ENCODE data around the gene SLC25A21.

GRCh38 chr14:36720657-36721056 lies 451.7 kb downstream of the SLC25A21 start:
- TF ChIP-seq, protein P1, sequence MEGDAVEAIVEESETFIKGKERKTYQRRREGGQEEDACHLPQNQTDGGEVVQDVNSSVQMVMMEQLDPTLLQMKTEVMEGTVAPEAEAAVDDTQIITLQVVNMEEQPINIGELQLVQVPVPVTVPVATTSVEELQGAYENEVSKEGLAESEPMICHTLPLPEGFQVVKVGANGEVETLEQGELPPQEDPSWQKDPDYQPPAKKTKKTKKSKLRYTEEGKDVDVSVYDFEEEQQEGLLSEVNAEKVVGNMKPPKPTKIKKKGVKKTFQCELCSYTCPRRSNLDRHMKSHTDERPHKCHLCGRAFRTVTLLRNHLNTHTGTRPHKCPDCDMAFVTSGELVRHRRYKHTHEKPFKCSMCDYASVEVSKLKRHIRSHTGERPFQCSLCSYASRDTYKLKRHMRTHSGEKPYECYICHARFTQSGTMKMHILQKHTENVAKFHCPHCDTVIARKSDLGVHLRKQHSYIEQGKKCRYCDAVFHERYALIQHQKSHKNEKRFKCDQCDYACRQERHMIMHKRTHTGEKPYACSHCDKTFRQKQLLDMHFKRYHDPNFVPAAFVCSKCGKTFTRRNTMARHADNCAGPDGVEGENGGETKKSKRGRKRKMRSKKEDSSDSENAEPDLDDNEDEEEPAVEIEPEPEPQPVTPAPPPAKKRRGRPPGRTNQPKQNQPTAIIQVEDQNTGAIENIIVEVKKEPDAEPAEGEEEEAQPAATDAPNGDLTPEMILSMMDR (IDR thresholded peaks at IDR 0.05) = no peak
- TF ChIP-seq TCF7L2 (IDR thresholded peaks at IDR 0.05; ENCODE audit: low read depth, low read length) (no peak), POLR2AphosphoS5 (IDR thresholded peaks at IDR 0.05; ENCODE audit: low read depth, low read length) (no peak)
